Breast epithelium (tissue), 3 donors: ENCODE measurements around the gene ARID1A.

ENCODE experiments used
- POLR2A ChIP-seq: fragments of 450-650 bp; IDR thresholded peaks from one replicate; pipeline ENCODE4 v1.6.1; 2016; ENCODE audit warnings: antibody characterized with exemption, mild to moderate bottlenecking, moderate library complexity
- POLR2AphosphoS5 ChIP-seq, 3 donors: sonication (generic); formaldehyde crosslinking; IDR thresholded peaks; one replicate each; pipeline ENCODE4 v1.6.1; 2017; ENCODE audit warnings: antibody characterized with exemption in 3 of 3
- TF ChIP-seq, protein P1 (sequence below), 3 donors: fragments of 450-650 bp; IDR thresholded peaks; one replicate each; pipeline ENCODE4 v1.5.1; 2016 to 2017; ENCODE audit warnings: antibody characterized with exemption in 3 of 3, mild to moderate bottlenecking in 3 of 3, moderate library complexity in 3 of 3

DNA sequence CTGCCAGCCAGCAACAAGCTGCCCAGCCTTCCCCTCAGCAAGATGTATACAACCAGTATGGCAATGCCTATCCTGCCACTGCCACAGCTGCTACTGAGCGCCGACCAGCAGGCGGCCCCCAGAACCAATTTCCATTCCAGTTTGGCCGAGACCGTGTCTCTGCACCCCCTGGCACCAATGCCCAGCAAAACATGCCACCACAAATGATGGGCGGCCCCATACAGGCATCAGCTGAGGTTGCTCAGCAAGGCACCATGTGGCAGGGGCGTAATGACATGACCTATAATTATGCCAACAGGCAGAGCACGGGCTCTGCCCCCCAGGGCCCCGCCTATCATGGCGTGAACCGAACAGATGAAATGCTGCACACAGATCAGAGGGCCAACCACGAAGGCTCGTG is 78.6 kb downstream of the ARID1A start:
- TF ChIP-seq POLR2A: no peak
- TF ChIP-seq, protein P1, sequence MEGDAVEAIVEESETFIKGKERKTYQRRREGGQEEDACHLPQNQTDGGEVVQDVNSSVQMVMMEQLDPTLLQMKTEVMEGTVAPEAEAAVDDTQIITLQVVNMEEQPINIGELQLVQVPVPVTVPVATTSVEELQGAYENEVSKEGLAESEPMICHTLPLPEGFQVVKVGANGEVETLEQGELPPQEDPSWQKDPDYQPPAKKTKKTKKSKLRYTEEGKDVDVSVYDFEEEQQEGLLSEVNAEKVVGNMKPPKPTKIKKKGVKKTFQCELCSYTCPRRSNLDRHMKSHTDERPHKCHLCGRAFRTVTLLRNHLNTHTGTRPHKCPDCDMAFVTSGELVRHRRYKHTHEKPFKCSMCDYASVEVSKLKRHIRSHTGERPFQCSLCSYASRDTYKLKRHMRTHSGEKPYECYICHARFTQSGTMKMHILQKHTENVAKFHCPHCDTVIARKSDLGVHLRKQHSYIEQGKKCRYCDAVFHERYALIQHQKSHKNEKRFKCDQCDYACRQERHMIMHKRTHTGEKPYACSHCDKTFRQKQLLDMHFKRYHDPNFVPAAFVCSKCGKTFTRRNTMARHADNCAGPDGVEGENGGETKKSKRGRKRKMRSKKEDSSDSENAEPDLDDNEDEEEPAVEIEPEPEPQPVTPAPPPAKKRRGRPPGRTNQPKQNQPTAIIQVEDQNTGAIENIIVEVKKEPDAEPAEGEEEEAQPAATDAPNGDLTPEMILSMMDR (IDR thresholded peaks at IDR 0.05): no peak
- no peak for TF ChIP-seq POLR2AphosphoS5 (IDR thresholded peaks at IDR 0.05)
